Spleen (tissue), 11 donors: Measurements from ENCODE around the gene ERO1B. TPM values are rescaled to one million over a fixed set of nuclear protein-coding genes. Genes with fewer than 3 reads are reported as not detected.

Experiments used
- DNase-seq: peaks from one replicate; pipeline ENCODE4 v3.0.0-alpha.2; 2020
- H3K27ac ChIP-seq, 8 donors: fragments of 200-600 bp; sonication (generic) in 7 of 8; 1 replicate in 4 of 8; 2 replicates in 4 of 8; pipeline versions ENCODE4 v1.5.0 to v1.8.0; 2016 to 2021; ENCODE audit warnings: inconsistent platforms in 4 of 8, mild to moderate bottlenecking in 4 of 8, moderate library complexity in 1 of 8
- H3K27me3 ChIP-seq, 7 donors: fragments of 200-600 bp; sonication (generic) in 6 of 7; replicated peaks in 1 of 7; 1 replicate in 4 of 7; 2 replicates in 3 of 7; pipeline versions ENCODE4 v1.5.0 to v1.8.0; 2016 to 2021; ENCODE audit warnings: inconsistent platforms in 3 of 7, mild to moderate bottlenecking in 1 of 7
- H3K36me3 ChIP-seq, 6 donors: fragments of 200-600 bp; sonication (generic) in 5 of 6; 1 replicate in 4 of 6; 2 replicates in 2 of 6; pipeline versions ENCODE4 v1.5.0 to v1.8.0; 2016 to 2021; ENCODE audit warnings: inconsistent platforms in 2 of 6
- H3K4me1 ChIP-seq, 6 donors: fragments of 200-600 bp; sonication (generic) in 5 of 6; 1 replicate in 3 of 6; 2 replicates in 3 of 6; pipeline versions ENCODE4 v1.5.0 to v1.8.0; 2016 to 2021; ENCODE audit warnings: inconsistent platforms in 3 of 6
- H3K4me3 ChIP-seq, 8 donors: fragments of 200-600 bp; sonication (generic) in 7 of 8; 1 replicate in 4 of 8; 2 replicates in 4 of 8; pipeline versions ENCODE4 v1.5.0 to v1.8.0; 2016 to 2021; ENCODE audit warnings: inconsistent platforms in 4 of 8, mild to moderate bottlenecking in 4 of 8, moderate library complexity in 2 of 8
- H3K9me3 ChIP-seq, 8 donors: fragments of 200-600 bp; sonication (generic) in 7 of 8; 1 replicate in 4 of 8; 2 replicates in 4 of 8; pipeline versions ENCODE4 v1.5.0 to v1.8.0; 2016 to 2021; ENCODE audit warnings: inconsistent platforms in 4 of 8
- CTCF ChIP-seq, 11 experiments: fragments of 200-600 bp in 7 of 11; fragments of 450-650 bp in 4 of 11; sonication (generic) in 4 of 11; IDR thresholded peaks in 8 of 11; conservative IDR thresholded peaks in 3 of 11; 1 replicate in 7 of 11; 2 replicates in 4 of 11; pipeline versions ENCODE4 v1.4.0 to v1.8.0; 2016 to 2021; ENCODE audit warnings: antibody characterized with exemption in 11 of 11, inconsistent platforms in 4 of 11, mild to moderate bottlenecking in 1 of 11
- POLR2A ChIP-seq, 3 donors: fragments of 450-650 bp; IDR thresholded peaks; one replicate each; pipeline ENCODE4 v1.5.1; 2017; ENCODE audit warnings: antibody characterized with exemption in 3 of 3, mild to moderate bottlenecking in 1 of 3
- POLR2AphosphoS5 ChIP-seq, 3 donors: sonication (generic); formaldehyde crosslinking; IDR thresholded peaks; one replicate each; pipeline ENCODE4 v1.5.1; 2017; ENCODE audit warnings: antibody characterized with exemption in 3 of 3
- WGBS, 5 donors: extraction: QIAGEN DNeasy Blood & Tissue Kit in 3 of 5; methylation state at CpG; one replicate each; pipeline versions ENCODE4 v1.1.5 to v1.1.7; 2013 to 2018; 5-methylcytosine and 5-hydroxymethylcytosine counted together
- intact Hi-C: fragments of 100-400 bp; cut with DNase I; formaldehyde crosslinking; loops from one replicate; pipeline ENCODE4 v1.15.0; 2023; ENCODE audit warnings: low total_unique reads
- polyA plus RNA-seq, 3 donors: library from polyadenylated mRNA; stranded (reverse); fragments of 200-250 nt; gene quantifications; one replicate each; pipeline ENCODE4 v1.2.1, GENCODE V29; 2013
- total RNA-seq, 7 donors: library from RNA; depleted of rRNA in 3 of 7; stranded (reverse); fragments of >200 nt in 3 of 7; fragmentation: NEBNext Ultra II Directional in 4 of 7; extraction: Animal tissue kit (Norgen Biotek cat#: 25700) in 4 of 7; gene quantifications; one replicate each; pipeline versions ENCODE4 v1.1.0 to v1.2.1, GENCODE V29; 2016 to 2021
- donor health status: healthy with polysubstance abuse.
- donor health status: DM: no; HTN: no; CAD: no; lungs with moderate emphysema.
- donor health status: DM: no; HTN: no; CAD: no.
- donor health status: Bipolar disorder and iron deficiency.
- donor health status: healthy.
- donor health status: DM: no; HTN: no; CAD: no.
- donor health status: DM: yes; HTN: yes; CAD: no.

The ERO1B gene
- total and polyA plus RNA-seq, 10 donors: 3.9 to 29.4 (median 16.4) TPM

GRCh38 chr1:236282425-236282716, 613 bp upstream of the ERO1B start:
- no peak for TF ChIP-seq CTCF (IDR thresholded peaks at IDR 0.05 in 8 of 11, conservative IDR thresholded peaks at IDR 0.05 in 3 of 11)
- TF ChIP-seq POLR2A (IDR thresholded peaks at IDR 0.05): no peak
- TF ChIP-seq POLR2AphosphoS5 (IDR thresholded peaks at IDR 0.05): no peak
- no peak for DNase-seq
- Histone ChIP-seq H3K36me3 (no peaks in the 10 kb centered on the region), H3K9me3 (no peaks in the 10 kb centered on the region), H3K27ac (peak overlapping the region; percentile 55 to 93 (median 90)), H3K4me3 (peak overlapping the region; percentile 68 to 97 (median 92)), H3K27me3 (no peaks in the 10 kb centered on the region), H3K4me1 (peaks cover 12 to 51% (median 36%) of the 10 kb centered on the region in 6 donors)
- WGBS, 5 donors: 7 to 17% (median 11%) methylated on average over 7 of the region's 7 CpGs
- intact Hi-C loops: loop anchor here (5.0 to 10.0 kb wide), 2 partner anchors 138 to 240 kb away; partner anchors contain the start of genes GPR137B and LGALS8

- no peak for TF ChIP-seq CTCF (IDR thresholded peaks at IDR 0.05 in 8 of 11, conservative IDR thresholded peaks at IDR 0.05 in 3 of 11)
- TF ChIP-seq POLR2A (IDR thresholded peaks at IDR 0.05): no peak
- no peak for TF ChIP-seq POLR2AphosphoS5 (IDR thresholded peaks at IDR 0.05)
- H3K36me3 ChIP-seq: no peaks in the 10 kb centered on the region
- no peak for DNase-seq
- 0 to 1% (median 1%) methylated on average over 22 to 38 of the region's 38 CpGs for WGBS, 5 donors
- H3K27me3 ChIP-seq: no peaks in the 10 kb centered on the region
- peak overlapping the region; percentile 68 to 97 (median 92) for H3K4me3 ChIP-seq
- intact Hi-C loops: loop anchor here (5.0 to 10.0 kb wide), 2 partner anchors 136 to 241 kb away; partner anchors contain the start of genes GPR137B and LGALS8
- H3K4me1 ChIP-seq: peaks cover 12 to 51% (median 36%) of the 10 kb centered on the region in 6 donors
- H3K9me3 ChIP-seq: peaks cover 0 to 6% (median 0%) of the 10 kb centered on the region in 8 donors
- H3K27ac ChIP-seq: peak overlapping the region; percentile 84 to 93 (median 90)
Measured at GRCh38 chr1:236281198-236281653, 532 bp downstream of the ERO1B start.

GRCh38 chr1:236280438-236281197, 1.1 kb downstream of the ERO1B start:
- 10 to 13% (median 11%) methylated on average over 13 of the region's 13 CpGs for WGBS, 5 donors
- no peaks in the 10 kb centered on the region for H3K27me3 ChIP-seq
- intact Hi-C loops: loop anchor here (5.0 to 10.0 kb wide), 2 partner anchors 136 to 242 kb away; partner anchors contain the start of genes GPR137B and LGALS8
- H3K9me3 ChIP-seq: peaks cover 0 to 6% (median 0%) of the 10 kb centered on the region in 8 donors
- no peaks in the 10 kb centered on the region for H3K36me3 ChIP-seq
- peak overlapping the region; percentile 84 to 93 (median 90) for H3K27ac ChIP-seq
- peaks cover 12 to 51% (median 36%) of the 10 kb centered on the region in 6 donors for H3K4me1 ChIP-seq
- DNase-seq: no peak
- H3K4me3 ChIP-seq: peak overlapping the region; percentile 68 to 97 (median 92)
- TF ChIP-seq POLR2A (IDR thresholded peaks at IDR 0.05) (no peak), POLR2AphosphoS5 (IDR thresholded peaks at IDR 0.05) (no peak), CTCF (IDR thresholded peaks at IDR 0.05 in 8 of 11, conservative IDR thresholded peaks at IDR 0.05 in 3 of 11) (no peak)

- Histone ChIP-seq H3K27me3 (no peaks in the 10 kb centered on the region), H3K36me3 (no peaks in the 10 kb centered on the region), H3K4me3 (no peak overlapping the region), H3K27ac (no peak overlapping the region), H3K4me1 (peaks cover 5 to 20% (median 9%) of the 10 kb centered on the region in 6 donors), H3K9me3 (peaks cover 0 to 6% (median 0%) of the 10 kb centered on the region in 8 donors)
- TF ChIP-seq POLR2A (IDR thresholded peaks at IDR 0.05) (no peak), CTCF (IDR thresholded peaks at IDR 0.05 in 8 of 11, conservative IDR thresholded peaks at IDR 0.05 in 3 of 11) (no peak), POLR2AphosphoS5 (IDR thresholded peaks at IDR 0.05) (no peak)
- WGBS, 5 donors: 67 to 87% (median 82%) methylated on average over 1 of the region's 1 CpG
- DNase-seq: no peak
- intact Hi-C loops: no loop called here
Measured at GRCh38 chr1:236275586-236275985, 6.2 kb downstream of the ERO1B start.
